Gastrocnemius medialis (tissue), 4 donors: ENCODE data around the gene KLHL11. TPM values are rescaled to one million over a fixed set of nuclear protein-coding genes. Genes with fewer than 3 reads are reported as not detected.
"Not testable (repeated sequence)": the region's sequence is repeated elsewhere in the genome, so short reads cannot be mapped to it uniquely, and the experiment has no call there.

Source experiments
- ATAC-seq, 2 donors: fragments of 150-250 bp; one replicate each; pipeline ENCODE4 v1.9.1; 2016
- DNase-seq, 2 donors: peaks; one replicate each; pipeline ENCODE4 v3.0.0-alpha.2; 2019
- H3K27ac ChIP-seq, 4 donors: fragments of 200-600 bp; sonication (generic); 1 replicate in 1 of 4; 2 replicates in 3 of 4; pipeline ENCODE4 v1.5.1; 2016 to 2018; ENCODE audit warnings: mild to moderate bottlenecking in 2 of 4, moderate library complexity in 1 of 4
- H3K27me3 ChIP-seq, 3 donors: fragments of 200-600 bp; sonication (generic) in 2 of 3; 1 replicate in 1 of 3; 2 replicates in 2 of 3; pipeline versions ENCODE4 v1.5.1 to v1.6.0; 2016 to 2019; ENCODE audit warnings: mild to moderate bottlenecking in 1 of 3, moderate library complexity in 1 of 3
- H3K36me3 ChIP-seq, 2 donors: fragments of 200-600 bp; sonication (generic) in 1 of 2; one replicate each; pipeline ENCODE4 v1.5.1; 2017 to 2018
- H3K4me1 ChIP-seq, 2 donors: fragments of 200-600 bp; sonication (generic) in 1 of 2; one replicate each; pipeline ENCODE4 v1.5.1; 2016 to 2017; ENCODE audit warnings: mild to moderate bottlenecking in 2 of 2
- H3K4me3 ChIP-seq, 4 donors: fragments of 200-600 bp; sonication (generic) in 3 of 4; 1 replicate in 1 of 4; 2 replicates in 3 of 4; pipeline ENCODE4 v1.5.1; 2016 to 2019; ENCODE audit warnings: mild to moderate bottlenecking in 2 of 4
- H3K9me3 ChIP-seq, 3 donors: fragments of 200-600 bp; sonication (generic) in 2 of 3; 1 replicate in 1 of 3; 2 replicates in 2 of 3; pipeline ENCODE4 v1.5.1; 2016 to 2019
- POLR2A ChIP-seq, 2 donors: fragments of 450-650 bp; IDR thresholded peaks; one replicate each; pipeline ENCODE4 v1.6.1; 2017; ENCODE audit warnings: antibody characterized with exemption in 2 of 2, mild to moderate bottlenecking in 2 of 2, moderate library complexity in 2 of 2
- in situ Hi-C, 4 donors: fragments of 200-750 bp; cut with MboI; loops; one replicate each; pipeline versions ENCODE4 v1.15.0 to v1.8.0; 2017; ENCODE audit warnings: low sequenced_read_pairs in 4 of 4
- intact Hi-C: fragments of 100-400 bp; cut with DNase I; formaldehyde crosslinking; loops from one replicate; pipeline ENCODE4 v1.15.1; 2023; ENCODE audit warnings: low total_unique reads
- total RNA-seq, 4 donors: library from RNA; depleted of rRNA; stranded (reverse); fragments of >200 nt; gene quantifications; one replicate each; pipeline versions ENCODE4 v1.1.0 to v1.2.3, GENCODE V29; 2016
- TF ChIP-seq, protein P1 (sequence below), 5 experiments: fragments of 450-650 bp in 3 of 5; fragments of 200-600 bp in 2 of 5; sonication (generic) in 2 of 5; IDR thresholded peaks in 4 of 5; conservative IDR thresholded peaks in 1 of 5; 1 replicate in 4 of 5; 2 replicates in 1 of 5; pipeline ENCODE4 v1.5.1; 2016 to 2019; ENCODE audit warnings: antibody characterized with exemption in 5 of 5, mild to moderate bottlenecking in 3 of 5, moderate library complexity in 3 of 5

Gene KLHL11
- total RNA-seq, 4 donors from 2014 or later: 2.2 to 4.7 (median 3.8) TPM

DNA sequence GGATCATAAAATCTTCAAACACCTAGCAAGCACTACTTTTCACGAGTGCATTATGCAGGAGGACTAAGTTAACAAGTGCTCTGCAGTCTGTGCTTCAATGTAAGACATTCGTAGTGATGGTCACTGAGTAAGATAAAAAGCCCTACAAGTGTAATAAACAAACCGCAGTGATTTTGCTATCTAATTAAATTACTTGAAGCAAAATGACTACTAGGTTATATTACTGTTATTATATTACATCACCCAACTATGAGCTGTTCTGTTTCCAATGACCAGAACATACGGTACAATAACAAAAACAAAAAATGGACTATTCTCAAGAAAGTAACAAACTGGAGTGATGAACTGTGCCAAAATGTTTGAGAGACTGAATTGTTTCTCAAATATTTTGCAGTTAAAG is 16.4 kb downstream of the KLHL11 start:
- Histone ChIP-seq H3K4me1 (peaks cover 13 to 16% of the 10 kb centered on the region in 2 donors), H3K9me3 (no peaks in the 10 kb centered on the region), H3K36me3 (peaks cover 0 to 2% of the 10 kb centered on the region in 2 donors), H3K4me3 (no peak overlapping the region), H3K27me3 (no peaks in the 10 kb centered on the region), H3K27ac (no peak overlapping the region)
- intact Hi-C loops (no loop called here), in situ Hi-C loops (no loop called here)
- DNase-seq: no peak
- no peak for ATAC-seq
- TF ChIP-seq POLR2A (IDR thresholded peaks at IDR 0.05): no peak
- TF ChIP-seq, protein P1, sequence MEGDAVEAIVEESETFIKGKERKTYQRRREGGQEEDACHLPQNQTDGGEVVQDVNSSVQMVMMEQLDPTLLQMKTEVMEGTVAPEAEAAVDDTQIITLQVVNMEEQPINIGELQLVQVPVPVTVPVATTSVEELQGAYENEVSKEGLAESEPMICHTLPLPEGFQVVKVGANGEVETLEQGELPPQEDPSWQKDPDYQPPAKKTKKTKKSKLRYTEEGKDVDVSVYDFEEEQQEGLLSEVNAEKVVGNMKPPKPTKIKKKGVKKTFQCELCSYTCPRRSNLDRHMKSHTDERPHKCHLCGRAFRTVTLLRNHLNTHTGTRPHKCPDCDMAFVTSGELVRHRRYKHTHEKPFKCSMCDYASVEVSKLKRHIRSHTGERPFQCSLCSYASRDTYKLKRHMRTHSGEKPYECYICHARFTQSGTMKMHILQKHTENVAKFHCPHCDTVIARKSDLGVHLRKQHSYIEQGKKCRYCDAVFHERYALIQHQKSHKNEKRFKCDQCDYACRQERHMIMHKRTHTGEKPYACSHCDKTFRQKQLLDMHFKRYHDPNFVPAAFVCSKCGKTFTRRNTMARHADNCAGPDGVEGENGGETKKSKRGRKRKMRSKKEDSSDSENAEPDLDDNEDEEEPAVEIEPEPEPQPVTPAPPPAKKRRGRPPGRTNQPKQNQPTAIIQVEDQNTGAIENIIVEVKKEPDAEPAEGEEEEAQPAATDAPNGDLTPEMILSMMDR (IDR thresholded peaks at IDR 0.05 in 4 of 5, conservative IDR thresholded peaks at IDR 0.05 in 1 of 5): no peak

DNA sequence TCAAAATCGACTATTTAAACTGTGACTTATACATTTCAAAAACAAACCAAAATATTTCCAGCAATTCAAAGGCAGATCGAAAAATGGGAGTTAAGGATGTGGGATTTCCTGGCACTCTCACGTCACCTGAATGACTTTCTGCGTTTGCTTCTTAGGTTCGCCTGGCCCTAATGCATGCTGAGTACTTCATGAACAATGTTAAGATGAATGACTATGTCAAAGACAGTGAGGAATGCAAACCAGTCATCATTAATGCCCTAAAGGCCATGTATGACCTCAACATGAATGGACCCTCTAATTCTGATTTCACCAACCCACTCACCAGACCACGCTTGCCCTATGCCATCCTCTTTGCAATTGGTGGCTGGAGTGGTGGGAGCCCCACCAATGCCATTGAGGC is 20.3 kb downstream of the KLHL11 start:
- TF ChIP-seq, protein P1 (IDR thresholded peaks at IDR 0.05 in 4 of 5, conservative IDR thresholded peaks at IDR 0.05 in 1 of 5): no peak
- no peak for TF ChIP-seq POLR2A (IDR thresholded peaks at IDR 0.05)
- Histone ChIP-seq H3K27ac (no peak overlapping the region), H3K36me3 (no peaks in the 10 kb centered on the region), H3K27me3 (no peaks in the 10 kb centered on the region), H3K4me3 (no peak overlapping the region), H3K9me3 (no peaks in the 10 kb centered on the region), H3K4me1 (peaks cover 2 to 3% of the 10 kb centered on the region in 2 donors)
- intact Hi-C loops (no loop called here), in situ Hi-C loops (no loop called here)
- ATAC-seq (no peak), DNase-seq (no peak)

DNA sequence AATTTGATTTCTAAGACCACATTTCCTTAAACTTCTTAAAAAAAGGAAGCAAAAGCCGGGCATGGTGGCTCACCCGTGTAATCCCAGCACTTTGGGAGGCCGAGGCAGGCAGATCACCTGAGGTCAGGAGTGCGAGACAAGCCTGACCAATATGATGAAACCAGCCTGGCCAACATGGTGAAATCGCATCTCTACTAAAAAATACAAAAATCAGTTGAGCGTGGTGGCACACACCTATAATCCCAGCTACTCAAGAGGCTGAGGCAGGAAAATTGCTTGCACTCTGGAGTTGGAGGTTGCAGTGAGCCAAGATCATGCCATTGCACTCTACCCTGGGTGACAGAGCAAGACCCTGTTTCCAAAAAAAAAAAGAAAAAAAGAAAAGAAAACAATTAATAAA is 24.4 kb downstream of the KLHL11 start:
- H3K4me1 ChIP-seq, intact Hi-C loops, H3K4me3 ChIP-seq, H3K36me3 ChIP-seq, in situ Hi-C loops, H3K9me3 ChIP-seq, H3K27me3 ChIP-seq, DNase-seq, H3K27ac ChIP-seq, ATAC-seq: not testable (repeated sequence)

DNA sequence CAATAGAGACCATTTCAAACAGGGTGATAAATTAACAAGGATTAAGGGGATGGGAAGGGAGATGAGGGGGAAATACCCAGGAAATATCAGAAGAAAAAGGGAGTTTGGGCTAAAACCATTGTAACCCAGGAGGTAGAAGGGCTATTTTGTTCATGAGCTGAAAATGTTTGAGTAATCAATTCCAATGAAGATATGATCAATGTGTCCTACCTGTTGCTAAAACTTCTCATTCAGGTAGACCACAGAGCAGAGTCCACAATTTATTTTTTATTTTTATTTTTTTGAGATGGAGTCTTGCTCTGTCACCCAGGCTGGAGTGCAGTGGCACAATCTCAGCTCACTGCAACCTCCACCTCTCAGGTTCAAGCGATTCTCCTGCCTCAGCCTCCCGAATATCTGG is 25.8 kb downstream of the KLHL11 start:
- H3K9me3 ChIP-seq, H3K4me3 ChIP-seq, H3K36me3 ChIP-seq, ATAC-seq, intact Hi-C loops, H3K27ac ChIP-seq, DNase-seq, in situ Hi-C loops, H3K4me1 ChIP-seq, H3K27me3 ChIP-seq: not testable (repeated sequence)

DNA sequence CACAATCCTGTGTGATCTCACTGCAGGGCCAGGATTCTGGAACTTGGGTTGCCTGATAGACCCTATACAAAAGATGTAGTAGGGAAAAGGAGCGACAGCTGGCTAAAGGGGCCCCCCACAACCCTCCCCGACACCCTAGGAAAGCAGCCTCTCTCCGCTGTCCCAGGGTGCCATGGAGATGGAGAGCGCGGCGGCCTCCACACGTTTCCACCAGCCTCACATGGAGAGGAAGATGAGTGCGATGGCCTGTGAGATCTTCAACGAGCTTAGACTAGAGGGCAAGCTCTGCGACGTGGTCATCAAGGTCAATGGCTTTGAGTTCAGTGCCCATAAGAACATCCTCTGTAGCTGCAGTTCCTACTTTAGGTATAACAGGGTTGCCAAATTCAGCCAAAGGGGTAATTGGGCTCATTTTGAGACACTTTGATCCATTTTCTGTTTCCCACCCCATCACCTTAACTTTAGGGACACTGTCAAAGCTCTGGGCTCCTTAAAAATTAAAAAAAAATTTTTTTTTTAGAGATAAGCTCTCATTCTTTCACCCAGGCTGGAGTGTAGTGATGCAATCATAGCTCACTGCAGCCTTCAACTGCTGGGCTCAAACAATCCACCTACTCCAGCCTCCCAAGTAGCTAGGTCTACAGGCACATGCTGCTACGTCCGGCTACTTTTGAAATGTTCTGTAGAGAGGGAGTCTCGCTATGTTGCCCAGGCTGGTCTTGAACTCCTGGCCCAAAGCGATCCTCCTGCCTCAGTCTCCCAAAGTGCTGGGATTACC is 27.3 kb downstream of the KLHL11 start, which contains the start of gene KLHL10:
TSS of gene KLHL10 (plus strand) at position 65 of the 778 bp plus-strand sequence. CDS start at position 173, 108 bp downstream.
- peak within 1 kb of the TSS in 1 of 4 donors; percentile 68 for H3K27ac ChIP-seq
- in situ Hi-C loops: no loop called here
- H3K9me3 ChIP-seq: no peaks in the 10 kb centered on the region
- no peaks in the 10 kb centered on the region for H3K36me3 ChIP-seq
- TF ChIP-seq, protein P1 (IDR thresholded peaks at IDR 0.05 in 4 of 5, conservative IDR thresholded peaks at IDR 0.05 in 1 of 5): no peak
- TF ChIP-seq POLR2A (IDR thresholded peaks at IDR 0.05): no peak
- no peak for ATAC-seq
- intact Hi-C loops: loop anchor here (2.0 kb wide), 1 partner anchor 27 kb away; the partner anchor contains the start of gene KLHL11
- peak within 1 kb of the TSS; percentile 81 to 94 (median 90) for H3K4me3 ChIP-seq
- DNase-seq: no peak
- no peaks in the 10 kb centered on the region for H3K27me3 ChIP-seq
- peaks cover 0 to 10% of the 10 kb centered on the region in 2 donors for H3K4me1 ChIP-seq
